K562 (cell line): ENCODE measurements around the gene TRABD. TPM values are rescaled to one million over a fixed set of nuclear protein-coding genes. Genes with fewer than 3 reads are reported as not detected.

ENCODE experiments used
- RHOXF2B ChIP-seq: fragments of 250-450 bp; sonication (Bioruptor Pico); conservative IDR thresholded peaks from 2 replicates; pipeline ENCODE4 v1.5.1; 2021
- polyA plus RNA-seq, 8 experiments: library from polyadenylated mRNA; depleted of rRNA in 4 of 8; stranded (reverse) in 5 of 8; unstranded in 3 of 8; fragments of >200 nt; fragmentation: Nextera tagmentation in 2 of 8; fragmentation: Illumina TruSeq in 1 of 8; extraction: Ambion mirVana in 2 of 8; extraction: Trizol in 1 of 8; gene quantifications; 2 replicates each; pipeline versions ENCODE4 v1.2.1 to v1.2.3, GENCODE V29; 2011 to 2014; ENCODE audit warnings: inconsistent platforms in 1 of 8, missing spikeins in 1 of 8
- total RNA-seq, 7 experiments: library from RNA; depleted of rRNA in 6 of 7; stranded (reverse); fragments of >200 nt in 6 of 7; fragmentation: Illumina TruSeq in 2 of 7; extraction: Trizol in 2 of 7; gene quantifications; 2 replicates each; pipeline versions ENCODE4 v1.2.1 to v1.2.3, GENCODE V29; 2011 to 2021; ENCODE audit warnings: low replicate concordance in 1 of 7
- TF ChIP-seq, protein P1 (sequence below), 2 experiments: fragments of 450-650 bp in 1 of 2; sonication (generic) in 1 of 2; formaldehyde crosslinking in 1 of 2; IDR thresholded peaks; 2 replicates each; pipeline versions ENCODE4 v1.7.1 to v1.9.0; 2016 to 2022; ENCODE audit warnings: inconsistent platforms in 1 of 2, mild to moderate bottlenecking in 1 of 2, missing genetic modification reagents in 1 of 2
- TF ChIP-seq, protein P2 (sequence below): fragments of 450-650 bp; conservative IDR thresholded peaks from 2 replicates; pipeline ENCODE4 v1.6.1; 2016; ENCODE audit warnings: missing genetic modification characterization, low read depth, mild to moderate bottlenecking, control low read depth, missing compliant biosample characterization

Gene TRABD
- total and polyA plus RNA-seq, 9 of the 15 experiments (the other 6 are each of a cell fraction or from before 2014, with no cell fraction given), result 0.08 to 62.9 (median 14.0) TPM

DNA sequence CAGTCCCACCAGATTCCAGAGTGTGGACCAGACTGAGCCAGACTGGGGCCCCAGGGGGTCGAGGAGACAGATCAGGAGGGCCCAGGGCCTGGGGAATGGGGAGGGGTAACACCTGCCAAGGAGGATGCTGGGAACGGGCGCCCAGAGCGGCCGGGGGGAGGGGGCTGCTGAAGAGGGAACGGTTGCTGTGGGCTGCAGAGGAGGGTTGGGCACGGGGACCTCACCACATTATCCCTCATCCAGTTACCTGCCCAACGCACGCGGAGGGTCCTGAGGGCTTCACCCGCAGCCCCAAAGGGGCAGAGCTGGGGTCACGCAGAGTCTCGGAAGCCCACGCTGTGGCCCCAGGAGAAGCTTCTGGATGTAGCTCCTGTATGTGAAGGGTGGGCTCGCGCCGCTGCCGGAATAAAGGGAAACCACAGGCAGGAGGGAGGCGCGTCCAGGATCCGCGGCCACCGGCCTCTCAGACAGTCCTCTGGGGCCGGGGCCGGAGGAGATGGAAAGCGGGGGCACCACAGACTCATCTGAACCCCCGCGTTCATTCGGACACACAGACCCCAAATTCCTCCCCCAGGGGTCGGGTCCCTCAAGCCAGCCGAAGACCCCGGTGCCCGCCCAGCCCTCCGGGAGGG lies 14.2 kb downstream of the TRABD start (continued):
- TF ChIP-seq, protein P1, sequence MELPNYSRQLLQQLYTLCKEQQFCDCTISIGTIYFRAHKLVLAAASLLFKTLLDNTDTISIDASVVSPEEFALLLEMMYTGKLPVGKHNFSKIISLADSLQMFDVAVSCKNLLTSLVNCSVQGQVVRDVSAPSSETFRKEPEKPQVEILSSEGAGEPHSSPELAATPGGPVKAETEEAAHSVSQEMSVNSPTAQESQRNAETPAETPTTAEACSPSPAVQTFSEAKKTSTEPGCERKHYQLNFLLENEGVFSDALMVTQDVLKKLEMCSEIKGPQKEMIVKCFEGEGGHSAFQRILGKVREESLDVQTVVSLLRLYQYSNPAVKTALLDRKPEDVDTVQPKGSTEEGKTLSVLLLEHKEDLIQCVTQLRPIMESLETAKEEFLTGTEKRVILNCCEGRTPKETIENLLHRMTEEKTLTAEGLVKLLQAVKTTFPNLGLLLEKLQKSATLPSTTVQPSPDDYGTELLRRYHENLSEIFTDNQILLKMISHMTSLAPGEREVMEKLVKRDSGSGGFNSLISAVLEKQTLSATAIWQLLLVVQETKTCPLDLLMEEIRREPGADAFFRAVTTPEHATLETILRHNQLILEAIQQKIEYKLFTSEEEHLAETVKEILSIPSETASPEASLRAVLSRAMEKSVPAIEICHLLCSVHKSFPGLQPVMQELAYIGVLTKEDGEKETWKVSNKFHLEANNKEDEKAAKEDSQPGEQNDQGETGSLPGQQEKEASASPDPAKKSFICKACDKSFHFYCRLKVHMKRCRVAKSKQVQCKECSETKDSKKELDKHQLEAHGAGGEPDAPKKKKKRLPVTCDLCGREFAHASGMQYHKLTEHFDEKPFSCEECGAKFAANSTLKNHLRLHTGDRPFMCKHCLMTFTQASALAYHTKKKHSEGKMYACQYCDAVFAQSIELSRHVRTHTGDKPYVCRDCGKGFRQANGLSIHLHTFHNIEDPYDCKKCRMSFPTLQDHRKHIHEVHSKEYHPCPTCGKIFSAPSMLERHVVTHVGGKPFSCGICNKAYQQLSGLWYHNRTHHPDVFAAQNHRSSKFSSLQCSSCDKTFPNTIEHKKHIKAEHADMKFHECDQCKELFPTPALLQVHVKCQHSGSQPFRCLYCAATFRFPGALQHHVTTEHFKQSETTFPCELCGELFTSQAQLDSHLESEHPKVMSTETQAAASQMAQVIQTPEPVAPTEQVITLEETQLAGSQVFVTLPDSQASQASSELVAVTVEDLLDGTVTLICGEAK (IDR thresholded peaks at IDR 0.05), result no peak
- TF ChIP-seq, protein P1 (CRISPR knock-in tag; IDR thresholded peaks at IDR 0.05), result no peak
- no peak for TF ChIP-seq RHOXF2B (CRISPR knock-in tag)
- TF ChIP-seq, protein P2, sequence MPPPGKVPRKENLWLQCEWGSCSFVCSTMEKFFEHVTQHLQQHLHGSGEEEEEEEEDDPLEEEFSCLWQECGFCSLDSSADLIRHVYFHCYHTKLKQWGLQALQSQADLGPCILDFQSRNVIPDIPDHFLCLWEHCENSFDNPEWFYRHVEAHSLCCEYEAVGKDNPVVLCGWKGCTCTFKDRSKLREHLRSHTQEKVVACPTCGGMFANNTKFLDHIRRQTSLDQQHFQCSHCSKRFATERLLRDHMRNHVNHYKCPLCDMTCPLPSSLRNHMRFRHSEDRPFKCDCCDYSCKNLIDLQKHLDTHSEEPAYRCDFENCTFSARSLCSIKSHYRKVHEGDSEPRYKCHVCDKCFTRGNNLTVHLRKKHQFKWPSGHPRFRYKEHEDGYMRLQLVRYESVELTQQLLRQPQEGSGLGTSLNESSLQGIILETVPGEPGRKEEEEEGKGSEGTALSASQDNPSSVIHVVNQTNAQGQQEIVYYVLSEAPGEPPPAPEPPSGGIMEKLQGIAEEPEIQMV (tag), result no peak
- TF ChIP-seq, all 486 proteins: peak for 5
